ENCODE data around the gene ASXL1. TPM values are rescaled to one million over a fixed set of nuclear protein-coding genes. Genes with fewer than 3 reads are reported as not detected.

ASXL1 gene
- polyA plus RNA-seq, 1 donor (not counting 4 experiments of a cell fraction or from before 2014, with no cell fraction given): 20.0 TPM

DNA sequence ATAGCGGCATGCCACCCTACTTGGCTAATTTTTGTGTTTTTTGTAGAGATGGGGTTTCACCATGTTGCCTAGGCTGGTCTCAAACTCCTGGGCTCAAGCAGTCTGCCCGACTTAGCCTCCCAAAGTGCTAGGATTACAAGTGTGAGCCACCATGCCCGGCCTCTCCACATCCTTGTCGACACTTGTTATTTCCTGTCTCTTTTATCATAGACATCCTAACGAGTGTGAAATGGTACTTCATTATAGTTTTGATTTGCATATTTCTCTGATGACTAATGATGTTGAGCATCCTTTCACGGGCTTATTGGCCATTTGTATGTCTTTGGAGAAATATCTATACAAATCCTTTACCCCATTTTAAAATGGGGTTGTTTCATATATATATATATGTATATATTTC is 39.0 kb upstream of the ASXL1 start:
- no peaks in the 10 kb centered on the region for H3K9me3 ChIP-seq (ENCODE audit: control insufficient read depth, low read depth, low read length)
- H3K36me3 ChIP-seq (ENCODE audit: control insufficient read depth in 2 of 2, extremely low read depth in 1 of 2, insufficient read depth in 2 of 2, low read length in 2 of 2): peaks cover 6 to 7% of the 10 kb centered on the region in 2 experiments
- no peak overlapping the region for H3K4me3 ChIP-seq (ENCODE audit: control insufficient read depth in 2 of 3, extremely low read depth in 1 of 3, insufficient read depth in 2 of 3, low read depth in 1 of 3, low read length in 3 of 3)

DNA sequence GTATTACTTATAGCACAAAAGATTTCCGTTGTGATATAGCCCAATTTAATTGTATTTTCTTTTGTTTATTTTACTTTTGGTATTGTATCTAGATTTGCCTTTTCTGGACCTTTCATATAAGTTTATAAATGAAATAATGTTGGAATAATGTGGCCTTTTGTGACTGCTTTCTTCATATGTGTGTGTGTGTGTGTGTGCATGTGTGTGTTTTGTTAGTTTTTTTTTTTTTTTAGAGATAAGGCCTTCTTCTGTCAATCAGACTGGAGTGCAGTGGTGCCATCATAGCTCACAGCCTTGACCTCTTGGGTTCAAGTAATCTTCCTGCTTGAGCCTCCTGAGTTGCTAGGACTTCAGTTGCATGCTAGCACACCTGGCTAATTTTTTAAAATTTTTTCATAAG is 37.8 kb upstream of the ASXL1 start:
- dilution Hi-C loops (cut with MboI; ENCODE audit: extremely low pct_ligation_motif_present, low sequenced_read_pairs): no loop called here
- Histone ChIP-seq H3K27me3 (ENCODE audit: control insufficient read depth, extremely low read depth, insufficient read depth, low read length) (no peaks in the 10 kb centered on the region), H3K4me1 (ENCODE audit: control insufficient read depth, extremely low read depth, insufficient read depth, low read length) (no peaks in the 10 kb centered on the region), H3K9ac (ENCODE audit: control insufficient read depth, extremely low read depth, insufficient read depth, low read length) (no peak overlapping the region), H3K79me2 (ENCODE audit: control insufficient read depth, insufficient read depth, low read length) (no peaks in the 10 kb centered on the region), H3K36me3 (ENCODE audit: control insufficient read depth in 2 of 2, extremely low read depth in 1 of 2, insufficient read depth in 2 of 2, low read length in 2 of 2) (peaks cover 6 to 7% of the 10 kb centered on the region in 2 experiments), H4K20me1 (ENCODE audit: control insufficient read depth, extremely low read depth, insufficient read depth, low read length) (no peaks in the 10 kb centered on the region), H3K27ac (ENCODE audit: control insufficient read depth, insufficient read depth, low read length) (no peak overlapping the region), H3K4me3 (ENCODE audit: control insufficient read depth in 2 of 3, extremely low read depth in 1 of 3, insufficient read depth in 2 of 3, low read depth in 1 of 3, low read length in 3 of 3) (no peak overlapping the region), H2AFZ (ENCODE audit: control insufficient read depth, low read length) (no peak overlapping the region), H3K4me2 (ENCODE audit: control insufficient read depth, extremely low read depth, insufficient read depth, low read depth, low read length) (no peak overlapping the region), H3K9me1 (ENCODE audit: control insufficient read depth, extremely low read depth, insufficient read depth, low read length) (no peaks in the 10 kb centered on the region), H3K9me3 (ENCODE audit: control insufficient read depth, low read depth, low read length) (no peaks in the 10 kb centered on the region)
- TF ChIP-seq, protein P1, sequence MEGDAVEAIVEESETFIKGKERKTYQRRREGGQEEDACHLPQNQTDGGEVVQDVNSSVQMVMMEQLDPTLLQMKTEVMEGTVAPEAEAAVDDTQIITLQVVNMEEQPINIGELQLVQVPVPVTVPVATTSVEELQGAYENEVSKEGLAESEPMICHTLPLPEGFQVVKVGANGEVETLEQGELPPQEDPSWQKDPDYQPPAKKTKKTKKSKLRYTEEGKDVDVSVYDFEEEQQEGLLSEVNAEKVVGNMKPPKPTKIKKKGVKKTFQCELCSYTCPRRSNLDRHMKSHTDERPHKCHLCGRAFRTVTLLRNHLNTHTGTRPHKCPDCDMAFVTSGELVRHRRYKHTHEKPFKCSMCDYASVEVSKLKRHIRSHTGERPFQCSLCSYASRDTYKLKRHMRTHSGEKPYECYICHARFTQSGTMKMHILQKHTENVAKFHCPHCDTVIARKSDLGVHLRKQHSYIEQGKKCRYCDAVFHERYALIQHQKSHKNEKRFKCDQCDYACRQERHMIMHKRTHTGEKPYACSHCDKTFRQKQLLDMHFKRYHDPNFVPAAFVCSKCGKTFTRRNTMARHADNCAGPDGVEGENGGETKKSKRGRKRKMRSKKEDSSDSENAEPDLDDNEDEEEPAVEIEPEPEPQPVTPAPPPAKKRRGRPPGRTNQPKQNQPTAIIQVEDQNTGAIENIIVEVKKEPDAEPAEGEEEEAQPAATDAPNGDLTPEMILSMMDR (optimal IDR thresholded peaks at IDR 0.05 in 1 of 3, IDR thresholded peaks at IDR 0.05 in 1 of 3, conservative IDR thresholded peaks at IDR 0.05 in 1 of 3; ENCODE audit: extremely low read depth in 1 of 3, insufficient read depth in 2 of 3, low read length in 3 of 3): no peak
- no peak for TF ChIP-seq EZH2 (IDR thresholded peaks at IDR 0.05; ENCODE audit: low read length)
- no peak for FAIRE-seq
- DNase-seq (ENCODE audit: low read depth, low spot score): no peak

More for the DNA sequence above, 39.0 kb upstream of the ASXL1 start:
- Histone ChIP-seq H3K79me2 (ENCODE audit: control insufficient read depth, insufficient read depth, low read length) (no peaks in the 10 kb centered on the region), H3K4me1 (ENCODE audit: control insufficient read depth, extremely low read depth, insufficient read depth, low read length) (no peaks in the 10 kb centered on the region), H3K4me2 (ENCODE audit: control insufficient read depth, extremely low read depth, insufficient read depth, low read depth, low read length) (no peak overlapping the region), H3K27me3 (ENCODE audit: control insufficient read depth, extremely low read depth, insufficient read depth, low read length) (no peaks in the 10 kb centered on the region), H2AFZ (ENCODE audit: control insufficient read depth, low read length) (no peak overlapping the region), H4K20me1 (ENCODE audit: control insufficient read depth, extremely low read depth, insufficient read depth, low read length) (no peaks in the 10 kb centered on the region), H3K27ac (ENCODE audit: control insufficient read depth, insufficient read depth, low read length) (no peak overlapping the region), H3K9ac (ENCODE audit: control insufficient read depth, extremely low read depth, insufficient read depth, low read length) (no peak overlapping the region), H3K9me1 (ENCODE audit: control insufficient read depth, extremely low read depth, insufficient read depth, low read length) (no peaks in the 10 kb centered on the region)
- TF ChIP-seq, protein P1 (optimal IDR thresholded peaks at IDR 0.05 in 1 of 3, IDR thresholded peaks at IDR 0.05 in 1 of 3, conservative IDR thresholded peaks at IDR 0.05 in 1 of 3; ENCODE audit: extremely low read depth in 1 of 3, insufficient read depth in 2 of 3, low read length in 3 of 3): no peak
- TF ChIP-seq EZH2 (IDR thresholded peaks at IDR 0.05; ENCODE audit: low read length): no peak
- DNase-seq (ENCODE audit: low read depth, low spot score) (no peak), FAIRE-seq (no peak)
- dilution Hi-C loops (cut with MboI; ENCODE audit: extremely low pct_ligation_motif_present, low sequenced_read_pairs): no loop called here

All from keratinocyte (primary cell).